Lung (tissue), 12 donors: ENCODE measurements around the gene GTF2F1. TPM values are rescaled to one million over a fixed set of nuclear protein-coding genes. Genes with fewer than 3 reads are reported as not detected.

Experiments used
- ATAC-seq: fragments of 200-7000 bp; cut with Tn5 transposase; one replicate; pipeline ENCODE4 v1.9.1; 2020; ENCODE audit warnings: moderate number of reproducible peaks; ENCODE audit not compliant: insufficient read depth, low FRiP score
- DNase-seq, 3 donors: peaks; one replicate each; pipeline ENCODE4 v3.0.0-alpha.2; 2013 to 2017
- H3K27ac ChIP-seq, 2 donors: one replicate each; pipeline ENCODE4 v1.5.1; 2013; ENCODE audit warnings: mild to moderate bottlenecking in 2 of 2, moderate library complexity in 2 of 2, control low read depth in 1 of 2, inconsistent platforms in 1 of 2, low read depth in 1 of 2, low read length in 1 of 2
- H3K27me3 ChIP-seq, 3 donors: one replicate each; pipeline ENCODE4 v1.5.1; 2013; ENCODE audit warnings: low read length in 2 of 3; ENCODE audit not compliant: control insufficient read depth in 3 of 3, insufficient read depth in 3 of 3
- H3K36me3 ChIP-seq, 4 donors: one replicate each; pipeline ENCODE4 v1.5.1; 2013; ENCODE audit warnings: low read length in 4 of 4, mild to moderate bottlenecking in 1 of 4, moderate library complexity in 1 of 4; ENCODE audit not compliant: control insufficient read depth in 4 of 4, insufficient read depth in 4 of 4
- H3K4me1 ChIP-seq, 5 donors: one replicate each; pipeline ENCODE4 v1.5.1; 2013; ENCODE audit warnings: low read length in 5 of 5, mild to moderate bottlenecking in 2 of 5, moderate library complexity in 1 of 5; ENCODE audit not compliant: control insufficient read depth in 5 of 5, insufficient read depth in 5 of 5
- H3K4me3 ChIP-seq: one replicate; pipeline ENCODE4 v1.5.1; 2013; ENCODE audit warnings: mild to moderate bottlenecking, control low read depth, moderate library complexity
- H3K9ac ChIP-seq, 2 donors: one replicate each; pipeline ENCODE4 v1.5.1; 2013; ENCODE audit warnings: low read length in 2 of 2, control low read depth in 1 of 2; ENCODE audit not compliant: insufficient read depth in 1 of 2
- H3K9me3 ChIP-seq, 4 donors: one replicate each; pipeline ENCODE4 v1.5.1; 2013; ENCODE audit warnings: low read length in 3 of 4, mild to moderate bottlenecking in 1 of 4, moderate library complexity in 1 of 4; ENCODE audit not compliant: control insufficient read depth in 4 of 4, insufficient read depth in 3 of 4
- WGBS, 2 donors: extraction: QIAGEN DNeasy Blood & Tissue Kit; methylation state at CpG; one replicate each; pipeline ENCODE4 v1.1.7; 2013; 5-methylcytosine and 5-hydroxymethylcytosine counted together
- polyA plus RNA-seq, 2 donors: library from polyadenylated mRNA; stranded (reverse); fragments of 200-250 nt; gene quantifications; one replicate each; pipeline ENCODE4 v1.2.1, GENCODE V29; 2013
- total RNA-seq, 2 donors: library from RNA; depleted of rRNA in 1 of 2; stranded (reverse); fragments of >200 nt in 1 of 2; gene quantifications; one replicate each; pipeline ENCODE4 v1.2.1, GENCODE V29; 2014 to 2021
- TF ChIP-seq, protein P1 (sequence below): IDR thresholded peaks from 2 replicates; pipeline ENCODE4 v1.5.1; 2012; ENCODE audit warnings: mild to moderate bottlenecking; ENCODE audit errors: control extremely low read depth, extremely low read depth
- donor health status: control.
- donor health status: control.
- donor health status: Bipolar disorder and iron deficiency.
- donor health status: healthy.
- donor health status: DM: yes; HTN: yes; CAD: no.

GTF2F1 gene
- total and polyA plus RNA-seq, 4 donors = 45.4 to 53.5 (median 48.3) TPM

DNA sequence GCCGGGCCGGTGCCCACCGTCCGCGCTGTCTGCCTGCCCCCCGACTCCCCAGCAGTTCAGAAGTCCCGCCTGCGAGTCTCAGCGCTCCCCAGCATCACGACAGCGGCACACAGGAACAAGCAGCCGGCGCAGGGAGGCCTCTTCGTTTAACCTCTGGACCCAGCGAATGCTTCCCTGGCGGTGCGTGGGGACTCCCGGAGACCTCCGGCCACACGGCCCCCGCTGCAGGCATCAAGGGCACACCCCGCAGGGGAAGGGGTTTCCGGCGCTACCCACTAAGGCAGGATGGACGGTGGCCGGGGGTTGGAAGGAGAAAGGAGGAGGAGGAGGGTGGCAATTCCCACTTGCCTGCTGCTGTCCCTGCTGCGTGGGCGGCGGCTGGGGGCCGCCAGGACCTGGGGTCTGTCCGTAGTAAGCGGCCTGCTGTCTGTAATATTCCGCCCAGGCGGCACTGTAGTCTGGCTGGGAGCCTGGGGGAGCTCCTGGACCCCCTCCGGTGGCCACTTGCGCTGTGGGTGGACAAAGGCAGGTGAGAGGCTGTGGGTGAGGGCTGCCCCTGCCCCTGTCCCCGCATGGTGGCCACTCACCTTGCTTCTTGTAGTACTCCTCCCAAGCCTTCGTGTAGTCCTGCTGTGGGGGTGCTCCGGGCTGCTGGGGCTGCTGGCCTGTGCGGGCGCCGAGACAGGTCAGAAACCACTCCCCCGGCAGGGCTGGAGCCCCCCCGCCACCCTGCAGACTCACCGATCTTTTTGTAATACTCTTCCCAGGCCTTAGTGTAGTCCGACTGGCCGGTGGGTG, 22.0 kb upstream of the GTF2F1 start:
- peaks cover 17 to 61% (median 35%) of the 10 kb centered on the region in 4 donors for H3K36me3 ChIP-seq
- H3K27ac ChIP-seq = no peak overlapping the region
- no peak overlapping the region for H3K9ac ChIP-seq
- no peak overlapping the region for H3K4me3 ChIP-seq
- no peaks in the 10 kb centered on the region for H3K27me3 ChIP-seq
- H3K4me1 ChIP-seq = peaks cover 0 to 31% (median 10%) of the 10 kb centered on the region in 5 donors
- H3K9me3 ChIP-seq = no peaks in the 10 kb centered on the region
- TF ChIP-seq, protein P1, sequence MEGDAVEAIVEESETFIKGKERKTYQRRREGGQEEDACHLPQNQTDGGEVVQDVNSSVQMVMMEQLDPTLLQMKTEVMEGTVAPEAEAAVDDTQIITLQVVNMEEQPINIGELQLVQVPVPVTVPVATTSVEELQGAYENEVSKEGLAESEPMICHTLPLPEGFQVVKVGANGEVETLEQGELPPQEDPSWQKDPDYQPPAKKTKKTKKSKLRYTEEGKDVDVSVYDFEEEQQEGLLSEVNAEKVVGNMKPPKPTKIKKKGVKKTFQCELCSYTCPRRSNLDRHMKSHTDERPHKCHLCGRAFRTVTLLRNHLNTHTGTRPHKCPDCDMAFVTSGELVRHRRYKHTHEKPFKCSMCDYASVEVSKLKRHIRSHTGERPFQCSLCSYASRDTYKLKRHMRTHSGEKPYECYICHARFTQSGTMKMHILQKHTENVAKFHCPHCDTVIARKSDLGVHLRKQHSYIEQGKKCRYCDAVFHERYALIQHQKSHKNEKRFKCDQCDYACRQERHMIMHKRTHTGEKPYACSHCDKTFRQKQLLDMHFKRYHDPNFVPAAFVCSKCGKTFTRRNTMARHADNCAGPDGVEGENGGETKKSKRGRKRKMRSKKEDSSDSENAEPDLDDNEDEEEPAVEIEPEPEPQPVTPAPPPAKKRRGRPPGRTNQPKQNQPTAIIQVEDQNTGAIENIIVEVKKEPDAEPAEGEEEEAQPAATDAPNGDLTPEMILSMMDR = no peak
- DNase-seq = no peak
- ATAC-seq = no peak
- WGBS, 2 donors = 94 to 96% methylated on average over 46 to 47 of the region's 47 CpGs

DNA sequence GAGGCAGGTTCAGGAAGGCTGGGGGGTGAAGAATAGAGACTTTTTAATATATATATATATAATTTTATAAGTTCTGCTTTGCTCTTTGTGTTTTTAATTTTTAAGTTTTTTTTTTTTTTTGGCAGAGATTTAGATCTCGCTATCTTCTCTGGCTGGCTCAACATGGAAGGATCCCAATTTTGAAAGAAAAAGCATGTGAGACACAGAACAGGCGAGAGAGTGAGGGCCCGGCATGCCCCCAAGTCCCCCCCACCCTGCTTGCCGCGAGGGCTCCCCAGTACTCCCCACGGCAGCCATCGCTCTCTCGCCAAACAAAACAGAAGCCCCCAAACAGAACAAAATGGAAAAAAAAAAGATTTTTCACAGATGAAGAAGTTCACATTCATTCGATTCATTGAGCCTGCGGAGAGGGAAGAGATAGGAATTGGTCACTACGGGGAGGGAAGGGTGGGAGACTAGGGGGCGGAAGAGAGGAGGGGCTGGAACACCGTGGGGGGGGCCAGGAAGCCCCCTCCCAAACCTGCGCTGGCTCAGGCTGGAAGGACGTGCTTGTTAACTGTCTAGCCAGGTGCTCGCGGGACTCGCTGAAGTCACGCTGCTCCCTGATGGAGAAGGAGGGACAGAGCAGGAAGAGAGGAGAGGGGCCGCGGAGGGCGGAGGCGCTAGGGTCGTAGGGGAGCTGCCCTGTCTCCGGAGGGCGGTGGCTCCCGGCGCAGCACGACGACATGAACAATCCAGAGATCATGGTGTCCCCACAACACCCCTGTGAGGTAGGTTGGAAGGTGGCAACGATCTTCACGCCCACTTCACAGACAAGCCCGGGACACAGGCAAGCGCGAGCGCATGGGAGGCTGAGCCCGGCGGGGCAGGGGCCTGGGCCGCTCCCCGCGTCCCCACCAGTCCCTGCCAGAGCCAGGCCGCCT, 21.0 kb upstream of the GTF2F1 start:
- H3K9ac ChIP-seq = no peak overlapping the region
- H3K4me1 ChIP-seq = peaks cover 0 to 31% (median 10%) of the 10 kb centered on the region in 5 donors
- TF ChIP-seq, protein P1 = no peak
- no peak overlapping the region for H3K27ac ChIP-seq
- no peaks in the 10 kb centered on the region for H3K9me3 ChIP-seq
- H3K36me3 ChIP-seq = peaks cover 12 to 52% (median 30%) of the 10 kb centered on the region in 4 donors
- H3K4me3 ChIP-seq = no peak overlapping the region
- ATAC-seq = no peak
- no peaks in the 10 kb centered on the region for H3K27me3 ChIP-seq
- peak in 2 of 3 donors; percentile 56 to 72 for DNase-seq
- 79 to 81% methylated on average over 41 to 42 of the region's 42 CpGs for WGBS, 2 donors

DNA sequence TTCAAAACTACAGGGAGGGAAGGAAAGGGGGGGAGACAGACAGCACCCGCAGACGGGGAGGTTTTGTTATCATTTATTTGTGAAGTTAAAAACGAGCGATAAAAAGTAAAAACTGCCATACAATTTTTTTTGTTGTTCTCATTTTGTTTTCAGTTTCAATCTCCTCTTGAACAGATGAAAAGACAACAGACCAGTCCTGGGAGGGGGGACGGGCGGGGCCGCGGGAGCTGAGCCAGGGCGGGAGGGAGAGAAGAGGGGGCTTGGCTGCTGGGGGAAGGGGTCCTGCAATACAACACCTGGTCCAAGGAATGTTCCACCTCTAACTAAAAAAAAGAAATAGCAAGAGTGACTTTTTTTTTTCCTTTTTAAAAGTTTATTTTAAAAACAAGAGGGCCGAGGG, 20.3 kb upstream of the GTF2F1 start:
- no peak overlapping the region for H3K4me3 ChIP-seq
- no peaks in the 10 kb centered on the region for H3K27me3 ChIP-seq
- whole genome bisulfite sequencing, 2 donors = 56 to 72% methylated on average over 10 of the region's 10 CpGs
- TF ChIP-seq, protein P1 = no peak
- peaks cover 10 to 45% (median 27%) of the 10 kb centered on the region in 4 donors for H3K36me3 ChIP-seq
- DNase-seq (peak in 2 of 3 donors; percentile 62 to 84), ATAC-seq (no peak)
- H3K4me1 ChIP-seq = peaks cover 0 to 31% (median 10%) of the 10 kb centered on the region in 5 donors
- H3K27ac ChIP-seq = no peak overlapping the region
- H3K9ac ChIP-seq = no peak overlapping the region
- H3K9me3 ChIP-seq = no peaks in the 10 kb centered on the region
